Mucosa of descending colon (tissue), 3 donors: ENCODE measurements around the gene CHERP. TPM values are rescaled to one million over a fixed set of nuclear protein-coding genes. Genes with fewer than 3 reads are reported as not detected.

Experiments
- ATAC-seq: fragments of 200-7000 bp; cut with Tn5 transposase; one replicate; pipeline ENCODE4 v1.9.1; 2020; ENCODE audit warnings: mild to moderate bottlenecking, moderate library complexity
- DNase-seq, 3 donors: peaks; one replicate each; pipeline ENCODE4 v3.0.0-alpha.2; 2020
- H3K36me3 ChIP-seq: fragments of 200-600 bp; one replicate; pipeline ENCODE4 v1.8.0; 2021; ENCODE audit warnings: low read depth, mild to moderate bottlenecking
- H3K4me1 ChIP-seq: fragments of 200-600 bp; one replicate; pipeline ENCODE4 v1.8.0; 2021; ENCODE audit warnings: low read depth, mild to moderate bottlenecking
- H3K4me3 ChIP-seq: fragments of 200-600 bp; one replicate; pipeline ENCODE4 v1.8.0; 2021; ENCODE audit warnings: mild to moderate bottlenecking
- H3K9me3 ChIP-seq: fragments of 200-600 bp; one replicate; pipeline ENCODE4 v1.8.0; 2021; ENCODE audit warnings: mild to moderate bottlenecking
- CTCF ChIP-seq: fragments of 200-600 bp; IDR thresholded peaks from one replicate; pipeline ENCODE4 v1.8.0; 2022; ENCODE audit warnings: antibody characterized with exemption, mild to moderate bottlenecking
- intact Hi-C, 2 donors: fragments of 100-400 bp; cut with DNase I in 1 of 2; cut with micrococcal nuclease in 1 of 2; formaldehyde crosslinking; loops; one replicate each; pipeline versions ENCODE4 v1.11.0 to v1.11.1; 2022; cut with DNase I, micrococcal nuclease
- total RNA-seq, 3 donors: library from RNA; stranded (reverse); fragmentation: NEBNext Ultra II Directional in 2 of 3; extraction: Animal tissue kit (Norgen Biotek cat#: 25700) in 2 of 3; gene quantifications; one replicate each; pipeline versions ENCODE4 v1.2.1 to v1.2.4, GENCODE V29; 2021 to 2023
- donor health status: DM: no; HTN: no; CAD: no; lungs with moderate emphysema.
- donor health status: DM: no; HTN: no; CAD: no.
- donor health status: DM: no; HTN: yes; CAD: no.

Gene CHERP
- total RNA-seq, 3 donors from 2014 or later, result 36.3 to 43.0 (median 38.8) TPM

DNA sequence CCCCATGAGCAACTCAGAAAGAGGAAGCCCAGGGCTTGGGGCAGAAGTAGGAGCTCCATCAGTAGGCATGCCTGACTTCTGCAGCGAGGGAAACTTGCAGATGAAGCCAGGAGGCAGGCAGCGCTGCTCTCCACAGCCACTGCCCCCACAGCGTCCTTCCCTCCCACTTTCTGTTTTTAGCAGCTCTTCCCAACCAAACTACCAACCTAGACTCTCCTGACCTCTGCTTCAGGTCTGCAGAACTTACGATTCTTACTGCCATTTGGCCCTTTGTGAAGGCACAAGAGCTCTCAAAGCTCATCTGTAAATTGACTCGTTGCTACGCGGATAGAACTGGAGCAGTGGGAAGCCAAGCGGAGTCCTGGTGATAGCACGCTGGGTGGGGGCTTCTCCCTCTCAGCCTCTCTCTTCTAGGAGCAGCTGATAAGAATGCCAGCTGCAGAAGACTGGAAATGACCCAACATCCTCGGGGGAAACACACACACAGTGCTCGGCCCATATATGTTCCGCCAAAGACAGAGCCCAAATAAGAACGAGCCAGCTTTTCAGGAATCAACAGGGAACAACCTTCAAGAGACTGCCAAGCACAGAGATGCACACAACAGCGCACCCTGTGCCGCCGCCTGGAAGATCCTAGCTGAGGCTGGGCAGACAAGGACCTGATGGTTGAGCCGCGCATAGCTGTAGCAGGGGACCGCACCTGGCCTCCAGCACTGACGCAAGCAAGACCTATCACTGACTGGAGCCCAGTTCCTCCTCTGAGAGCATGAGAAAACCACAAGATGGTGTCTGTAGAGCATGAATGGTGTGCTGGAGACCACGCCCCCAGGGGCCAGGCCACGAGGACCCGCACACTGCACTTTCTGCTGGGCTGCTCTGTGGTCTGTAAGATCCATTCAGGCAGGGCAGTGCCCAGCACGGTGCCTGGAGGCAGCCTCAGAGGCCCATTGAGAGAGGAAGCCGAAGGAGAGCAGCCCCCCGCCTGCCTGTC lies 45.9 kb upstream of the CHERP start:
- DNase-seq (peak; percentile 49 to 82 (median 62)), ATAC-seq (peak; percentile 50)
- intact Hi-C loops, result no loop called here
- Histone ChIP-seq H3K4me1 (peaks cover 66% of the 10 kb centered on the region), H3K9me3 (no peaks in the 10 kb centered on the region), H3K4me3 (no peak overlapping the region), H3K36me3 (no peaks in the 10 kb centered on the region)
- TF ChIP-seq CTCF, result no peak

GRCh38 chr19:16586991-16587832 lies 45.0 kb upstream of the CHERP start:
- Histone ChIP-seq H3K4me3 (no peak overlapping the region), H3K4me1 (peaks cover 70% of the 10 kb centered on the region), H3K36me3 (no peaks in the 10 kb centered on the region), H3K9me3 (no peaks in the 10 kb centered on the region)
- TF ChIP-seq CTCF, result no peak
- DNase-seq (peak; percentile 43 to 82 (median 51)), ATAC-seq (peak; percentile 0)
- intact Hi-C loops, result no loop called here

- no peak overlapping the region for H3K4me3 ChIP-seq
- peaks cover 69% of the 10 kb centered on the region for H3K4me1 ChIP-seq
- no peak for TF ChIP-seq CTCF
- ATAC-seq (no peak), DNase-seq (peak in 1 of 3 donors; percentile 62)
- no peaks in the 10 kb centered on the region for H3K9me3 ChIP-seq
- no peaks in the 10 kb centered on the region for H3K36me3 ChIP-seq
- intact Hi-C loops, result no loop called here
These were observed 44.2 kb upstream of the CHERP start for GRCh38 chr19:16586477-16586871.

DNA sequence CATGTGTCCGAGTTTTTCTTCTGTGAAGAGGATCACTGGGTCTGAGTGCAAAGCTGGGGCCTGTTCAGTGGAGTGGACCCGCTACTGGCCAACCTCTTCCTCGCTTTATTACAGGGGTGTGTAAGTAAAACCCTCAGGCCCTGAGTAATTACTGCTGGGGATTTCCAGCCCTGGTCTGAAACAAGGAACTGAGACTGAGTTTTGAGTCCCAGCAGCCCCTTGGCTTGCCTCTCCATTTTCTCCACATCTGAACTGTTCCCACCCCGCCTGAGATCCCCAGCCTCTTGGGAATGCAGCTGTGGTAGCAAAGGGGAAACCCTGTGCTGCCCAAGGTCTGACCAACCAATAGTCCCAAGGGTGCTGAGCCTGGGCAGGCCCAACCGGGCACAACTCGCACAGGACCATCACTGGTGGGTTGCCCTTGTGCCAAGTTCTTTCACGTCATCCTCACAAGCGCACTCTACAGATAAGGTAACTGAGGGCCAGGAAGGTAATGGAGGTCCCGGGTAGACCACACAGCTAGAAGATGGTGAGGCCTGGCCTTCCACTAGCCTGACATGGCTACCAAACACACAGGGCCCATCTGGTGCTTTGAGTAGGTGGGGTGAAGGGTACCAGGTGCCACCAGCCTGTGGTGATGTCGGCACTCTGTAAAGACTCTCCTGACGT lies 43.7 kb upstream of the CHERP start:
- Histone ChIP-seq H3K4me1 (peaks cover 69% of the 10 kb centered on the region), H3K4me3 (no peak overlapping the region), H3K36me3 (no peaks in the 10 kb centered on the region), H3K9me3 (no peaks in the 10 kb centered on the region)
- peak; percentile 53 for ATAC-seq
- TF ChIP-seq CTCF, result no peak
- intact Hi-C loops, result no loop called here
- DNase-seq, result peak in 2 of 3 donors; percentile 52 to 66

GRCh38 chr19:16585094-16585801 lies 43.0 kb upstream of the CHERP start:
- Histone ChIP-seq H3K4me3 (no peak overlapping the region), H3K4me1 (peaks cover 69% of the 10 kb centered on the region), H3K9me3 (no peaks in the 10 kb centered on the region), H3K36me3 (no peaks in the 10 kb centered on the region)
- no peak for TF ChIP-seq CTCF
- DNase-seq (peak in 1 of 3 donors; percentile 57), ATAC-seq (peak; percentile 27)
- intact Hi-C loops, result no loop called here
